RWPE1 (cell line): ENCODE data around the gene EPS8L2.
A peak's percentile ranks its signal among the peaks of the same experiment; 100 is the strongest.

ENCODE experiments used
- CTCF ChIA-PET: fragments of 350-600 bp; sonication (Branson Sonifier 250); formaldehyde crosslinking; extraction: SDS; loops from one replicate; lab custom pipeline; 2021; lab: Yijun Ruan, JAX
- POLR2A ChIA-PET: fragments of 400-600 bp; formaldehyde crosslinking; extraction: SDS; loops from one replicate; lab custom pipeline; 2020; ENCODE audit warnings: antibody characterized with exemption; ENCODE audit not compliant: low non-redundant PET; lab: Yijun Ruan, JAX
- DNase-seq: peaks from one replicate; pipeline ENCODE4 v3.0.0; 2012; ENCODE audit warnings: low spot score
- H3K27ac ChIP-seq: fragments of 450-650 bp; 2 replicates; pipeline ENCODE4 v1.5.1; 2017
- CTCF ChIP-seq: fragments of 450-650 bp; conservative IDR thresholded peaks from 2 replicates; pipeline ENCODE4 v1.5.1; 2017; ENCODE audit warnings: low read depth, mild to moderate bottlenecking

Gene EPS8L2

GRCh38 chr11:674406-674805 is 31.6 kb upstream of the EPS8L2 start:
- no peak for DNase-seq
- POLR2A ChIA-PET: no interaction called here
- CTCF ChIA-PET: interaction anchor here (0.6 to 0.8 kb wide), 2 partner anchors 18 to 93 kb away, joined by 3 to 4 read pairs; no protein-coding TSS in a partner anchor
- H3K27ac ChIP-seq: no peak overlapping the region
- no peak for TF ChIP-seq CTCF

DNA sequence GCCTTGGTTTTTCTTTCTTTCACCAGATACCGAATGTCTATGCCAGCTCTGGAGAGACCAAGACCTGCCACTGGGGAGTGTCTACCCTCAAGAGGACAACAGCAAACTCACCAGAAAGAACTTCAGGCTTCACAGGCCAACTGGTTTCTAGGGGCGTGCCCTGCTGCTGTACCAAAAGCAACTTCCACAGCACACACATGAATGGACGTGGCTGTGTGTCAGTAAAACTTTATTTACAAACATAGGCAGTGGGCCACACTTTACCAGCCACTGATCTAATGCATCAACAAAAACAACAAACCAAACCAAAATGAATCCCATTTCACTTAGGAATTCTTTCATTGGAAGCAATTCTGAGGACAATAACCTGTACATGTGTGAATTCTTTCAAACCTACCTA is 27.7 kb upstream of the EPS8L2 start:
- TF ChIP-seq CTCF: no peak
- ChIA-PET POLR2A (no interaction called here), CTCF (no interaction called here)
- H3K27ac ChIP-seq: no peak overlapping the region
- no peak for DNase-seq

DNA sequence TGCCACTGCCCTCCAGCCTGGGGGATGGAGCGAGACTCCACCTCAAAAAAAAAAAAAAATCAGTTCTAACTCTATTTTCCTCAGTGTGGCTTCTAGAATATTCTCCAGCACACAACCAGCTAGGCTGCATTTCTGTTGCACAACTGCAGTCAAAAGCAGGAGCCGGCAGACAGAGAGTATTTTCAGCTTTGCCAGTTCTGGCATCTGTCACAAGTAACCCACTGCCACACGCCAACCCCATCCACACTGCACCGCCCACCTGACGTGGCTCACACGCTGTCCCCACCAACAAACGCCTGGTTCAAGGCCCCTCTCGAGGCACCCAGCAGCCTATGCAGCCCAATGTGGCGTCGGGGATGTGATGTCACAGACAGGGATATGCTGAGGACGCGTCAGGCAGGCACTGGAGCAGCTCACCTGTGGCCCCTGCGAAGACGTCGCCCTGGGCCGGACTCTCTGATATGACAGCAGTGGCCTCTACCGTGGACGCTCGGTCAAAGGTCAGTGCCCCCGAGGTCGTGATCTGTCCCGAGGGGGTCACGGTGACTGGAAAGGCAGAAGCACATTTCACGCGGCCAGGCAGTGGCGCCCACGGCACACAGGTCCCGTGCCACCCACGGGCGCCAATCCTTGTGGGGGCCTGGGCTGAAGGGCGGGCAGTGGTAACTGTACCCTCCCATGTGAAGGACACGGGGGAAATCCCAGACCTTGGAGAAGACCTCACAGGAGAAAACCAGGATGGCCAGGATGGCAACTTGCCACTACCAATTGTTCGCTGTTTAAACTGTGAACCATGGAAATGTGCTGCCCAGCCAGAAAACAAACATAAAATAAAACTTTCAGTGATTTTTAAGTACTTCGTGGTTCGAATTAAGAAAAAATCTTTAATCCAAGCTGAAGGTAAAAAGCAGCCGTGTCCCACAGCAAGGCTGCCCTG is 26.5 kb upstream of the EPS8L2 start:
- ChIA-PET CTCF (interaction anchor here (0.6 kb wide), 2 partner anchors 48 to 212 kb away, joined by 3 read pairs; no protein-coding TSS in a partner anchor), POLR2A (no interaction called here)
- H3K27ac ChIP-seq: peak overlapping the region; percentile 5
- DNase-seq: no peak
- no peak for TF ChIP-seq CTCF

- peak overlapping the region; percentile 4 for H3K27ac ChIP-seq
- POLR2A ChIA-PET: no interaction called here
- CTCF ChIA-PET: no interaction called here
- TF ChIP-seq CTCF: no peak
- DNase-seq: no peak
Observed at GRCh38 chr11:680476-680875, 25.6 kb upstream of the EPS8L2 start.

DNA sequence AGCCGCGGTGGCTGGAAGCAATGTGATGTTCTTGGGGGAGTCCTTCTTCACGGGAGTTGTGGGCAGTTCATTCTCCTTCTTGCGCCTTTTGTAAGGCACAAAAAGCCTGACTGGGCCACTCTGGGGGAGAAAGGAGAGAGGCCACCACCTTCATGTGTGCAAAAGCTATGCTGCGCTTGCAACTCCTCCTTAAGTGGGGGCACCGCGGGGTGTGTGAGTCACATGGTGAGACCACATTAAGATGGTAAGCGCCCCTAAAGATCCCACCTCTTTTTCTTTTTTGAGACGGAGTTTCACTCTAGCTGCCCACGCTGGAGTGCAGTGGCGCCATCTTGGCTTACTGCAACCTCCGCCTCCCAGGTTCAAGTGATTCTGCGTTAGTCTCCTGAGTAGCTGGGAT is 25.1 kb upstream of the EPS8L2 start:
- POLR2A ChIA-PET: interaction anchor here (0.7 kb wide), 1 partner anchor 259 kb away, joined by 3 read pairs; no protein-coding TSS in a partner anchor
- CTCF ChIA-PET: no interaction called here
- peak overlapping the region; percentile 4 for H3K27ac ChIP-seq

More for the DNA sequence above, 25.1 kb upstream of the EPS8L2 start:
- TF ChIP-seq CTCF: no peak
- no peak for DNase-seq
